ENCODE results near the gene KANK4.
"Not testable (repeated sequence)": the region's sequence is repeated elsewhere in the genome, so short reads cannot be mapped to it uniquely, and the experiment has no call there.

The KANK4 gene

GRCh38 chr1:62271134-62271533 is 48.1 kb downstream of the KANK4 start:
- no peak for DNase-seq

GRCh38 chr1:62269851-62270495 is 49.3 kb downstream of the KANK4 start:
- DNase-seq: no peak

- DNase-seq: no peak
Measured at GRCh38 chr1:62269439-62269838, 49.8 kb downstream of the KANK4 start.

GRCh38 chr1:62268315-62268714 is 50.9 kb downstream of the KANK4 start:
- DNase-seq: no peak

GRCh38 chr1:62265956-62266935 is 53.0 kb downstream of the KANK4 start:
- no peak for DNase-seq

GRCh38 chr1:62263814-62264353 is 55.4 kb downstream of the KANK4 start:
- DNase-seq: no peak

- DNase-seq: no peak
Measured at GRCh38 chr1:62263006-62263813, 56.0 kb downstream of the KANK4 start.

- no peak for DNase-seq
Measured at GRCh38 chr1:62260688-62261087, 58.5 kb downstream of the KANK4 start.

GRCh38 chr1:62259551-62259950 is 59.7 kb downstream of the KANK4 start:
- DNase-seq: no peak

- no peak for DNase-seq
Measured at GRCh38 chr1:62250126-62250726, 69.0 kb downstream of the KANK4 start.

- no peak for DNase-seq
Measured at GRCh38 chr1:62247391-62248168, 71.7 kb downstream of the KANK4 start.

GRCh38 chr1:62245201-62245600 is 74.0 kb downstream of the KANK4 start:
- no peak for DNase-seq

GRCh38 chr1:62244380-62244779 is 74.9 kb downstream of the KANK4 start:
- not testable (repeated sequence) for DNase-seq

GRCh38 chr1:62241371-62242131 is 77.7 kb downstream of the KANK4 start:
- no peak for DNase-seq

- no peak for DNase-seq
Measured at GRCh38 chr1:62240651-62241370, 78.4 kb downstream of the KANK4 start.

GRCh38 chr1:62239652-62240403 is 79.4 kb downstream of the KANK4 start:
- DNase-seq: not testable (repeated sequence)

GRCh38 chr1:62238507-62238906 is 80.7 kb downstream of the KANK4 start:
- DNase-seq: no peak

GRCh38 chr1:62237950-62238374 is 81.3 kb downstream of the KANK4 start:
- DNase-seq: no peak

GRCh38 chr1:62237361-62237760 is 81.9 kb downstream of the KANK4 start:
- DNase-seq: no peak

Data from NCI-H1417 treated with DMSO at 0.1 percent for 48 hours (cell line).